ENCODE measurements around the gene TMX2.
A peak's percentile ranks its signal among the peaks of the same experiment; 100 is the strongest.
"Not testable (repeated sequence)": the region's sequence is repeated elsewhere in the genome, so short reads cannot be mapped to it uniquely, and the experiment has no call there.

Gene TMX2, protein sequence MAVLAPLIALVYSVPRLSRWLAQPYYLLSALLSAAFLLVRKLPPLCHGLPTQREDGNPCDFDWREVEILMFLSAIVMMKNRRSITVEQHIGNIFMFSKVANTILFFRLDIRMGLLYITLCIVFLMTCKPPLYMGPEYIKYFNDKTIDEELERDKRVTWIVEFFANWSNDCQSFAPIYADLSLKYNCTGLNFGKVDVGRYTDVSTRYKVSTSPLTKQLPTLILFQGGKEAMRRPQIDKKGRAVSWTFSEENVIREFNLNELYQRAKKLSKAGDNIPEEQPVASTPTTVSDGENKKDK

DNA sequence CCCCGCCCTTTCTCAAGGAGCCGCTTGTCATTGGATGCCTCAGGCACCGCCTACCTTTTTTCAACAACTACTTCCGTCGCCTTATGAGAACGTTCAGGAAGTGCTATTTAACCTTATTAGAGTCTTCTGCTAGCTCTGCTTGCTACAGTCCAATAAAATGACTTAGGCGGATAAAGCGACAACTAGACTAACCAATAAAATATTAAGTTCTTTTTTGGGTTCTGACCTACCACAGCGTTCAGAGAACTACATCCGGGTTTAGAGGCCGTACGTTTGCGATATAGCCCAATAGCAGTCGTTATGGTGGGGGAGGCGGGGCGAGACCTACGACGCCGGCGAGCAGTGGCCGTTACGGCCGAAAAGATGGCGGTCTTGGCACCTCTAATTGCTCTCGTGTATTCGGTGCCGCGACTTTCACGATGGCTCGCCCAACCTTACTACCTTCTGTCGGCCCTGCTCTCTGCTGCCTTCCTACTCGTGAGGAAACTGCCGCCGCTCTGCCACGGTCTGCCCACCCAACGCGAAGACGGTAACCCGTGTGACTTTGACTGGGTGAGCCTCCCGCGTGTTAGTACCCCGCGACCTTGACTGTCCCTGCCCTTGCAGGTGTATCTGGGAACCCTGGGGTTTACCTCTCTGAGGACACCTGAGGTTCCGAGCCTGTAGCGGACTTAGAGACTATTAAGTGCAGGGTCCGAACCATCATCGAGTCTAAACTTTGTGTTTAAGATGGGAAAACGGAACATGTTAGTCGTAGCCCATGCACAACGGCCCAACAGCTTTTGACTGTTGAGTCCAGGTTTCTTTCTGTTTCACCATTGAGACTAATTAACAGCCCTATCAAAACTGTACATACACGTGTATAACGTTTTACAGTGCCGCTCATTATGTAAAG lies at the start of gene TMX2:
Gene TMX2, plus strand, starts transcription at position 338 of the 895 bp plus-strand sequence. Its CDS starts 26 bp downstream, at position 364.
- Mint-ChIP-seq H3K9me3 (no peaks in the 10 kb centered on the region), H3K4me1 (peaks cover 40% of the 10 kb centered on the region), H3K4me3 (peak within 1 kb of the TSS; percentile 95), H3K36me3 (peaks cover 46% of the 10 kb centered on the region), H3K27ac (peak within 1 kb of the TSS; percentile 96)
- DNase-seq (ENCODE audit: low spot score in 2 of 2) (peak; percentile 66 to 92), ATAC-seq (peak; percentile 97)

DNA sequence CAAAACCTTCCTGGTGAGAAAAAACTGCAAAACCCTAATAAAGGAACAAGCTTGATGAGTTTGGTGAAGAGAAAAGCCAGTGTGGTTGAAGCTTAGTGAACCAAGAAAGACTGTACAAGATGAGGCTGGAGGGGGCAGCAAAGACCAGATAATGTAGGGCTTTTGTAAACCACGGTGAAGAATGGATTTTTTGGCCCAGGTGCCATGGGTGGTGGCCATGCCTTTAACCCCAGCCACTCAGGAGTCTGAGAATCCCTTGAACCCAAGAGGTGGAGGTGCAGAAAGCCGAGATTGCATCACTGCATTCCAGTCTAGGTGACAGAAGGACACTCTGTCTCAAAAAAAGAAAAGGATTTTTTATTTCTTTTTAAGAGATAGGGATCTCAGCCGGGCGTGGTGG lies 49.5 kb upstream of the TMX2 start:
- Mint-ChIP-seq H3K27ac (no peak overlapping the region), H3K4me1 (peaks cover 16% of the 10 kb centered on the region), H3K4me3 (no peak overlapping the region), H3K36me3 (peaks cover 62% of the 10 kb centered on the region), H3K9me3 (no peaks in the 10 kb centered on the region)
- no peak for ATAC-seq
- no peak for DNase-seq (ENCODE audit: low spot score in 2 of 2)

DNA sequence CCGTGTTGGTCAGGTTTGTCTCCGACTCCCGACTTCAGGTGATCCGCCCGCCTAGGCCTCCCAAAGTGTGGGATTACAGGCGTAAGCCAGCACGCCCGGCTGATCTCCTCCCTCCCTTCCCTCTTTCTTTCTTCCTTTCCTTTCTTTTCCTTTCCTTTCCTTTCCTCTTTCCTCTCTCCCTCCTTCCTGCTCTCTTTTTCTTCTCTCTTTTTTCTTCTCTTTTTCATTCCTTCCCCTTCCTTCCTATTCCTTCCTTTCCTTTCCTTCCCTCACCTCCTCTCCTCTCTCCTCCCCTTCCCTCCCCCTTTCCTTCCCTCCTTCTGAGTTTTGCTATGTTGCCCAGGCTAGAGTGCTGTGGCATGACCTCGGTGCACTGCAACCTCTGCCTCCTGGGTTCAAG lies 48.4 kb upstream of the TMX2 start:
- Mint-ChIP-seq H3K27ac (no peak overlapping the region), H3K4me1 (peaks cover 10% of the 10 kb centered on the region), H3K4me3 (no peak overlapping the region), H3K36me3 (peaks cover 66% of the 10 kb centered on the region), H3K9me3 (no peaks in the 10 kb centered on the region)
- ATAC-seq (no peak), DNase-seq (ENCODE audit: low spot score in 2 of 2) (no peak)

DNA sequence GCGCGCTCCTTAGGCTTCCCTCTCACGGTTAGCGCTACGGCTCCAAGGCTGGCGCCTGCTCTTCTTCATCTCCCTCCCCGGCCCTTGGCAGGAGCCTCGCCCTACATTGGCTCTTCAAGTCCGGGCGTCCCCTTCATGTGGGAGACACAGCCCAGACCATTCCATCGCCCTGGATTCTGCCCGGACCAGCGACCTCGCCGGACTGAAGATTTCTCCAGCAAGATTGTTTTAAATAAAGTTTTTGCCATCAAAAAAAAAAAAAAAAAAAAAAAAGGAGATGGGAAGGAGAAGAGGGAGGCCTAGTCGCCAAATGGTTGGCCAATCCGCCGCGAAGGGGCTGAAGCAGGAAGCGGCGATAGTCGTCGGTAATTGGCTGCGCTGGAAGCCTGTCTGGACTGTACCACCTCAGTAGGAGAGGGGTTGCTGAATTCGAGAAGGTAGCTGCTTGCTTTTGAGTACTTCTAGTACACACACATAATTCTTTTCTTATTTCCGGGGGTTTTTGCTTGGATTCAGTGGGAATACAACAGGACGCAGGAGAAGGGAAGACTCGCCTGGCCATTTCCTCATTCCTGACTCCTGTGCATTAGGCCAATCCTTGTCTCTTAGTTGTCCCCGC lies 45.2 kb upstream of the TMX2 start:
- Mint-ChIP-seq H3K4me1 (peaks cover 29% of the 10 kb centered on the region), H3K36me3 (peaks cover 52% of the 10 kb centered on the region), H3K27ac (peak overlapping the region; percentile 99), H3K9me3 (no peaks in the 10 kb centered on the region), H3K4me3 (peak overlapping the region; percentile 94)
- DNase-seq (ENCODE audit: low spot score in 2 of 2) (peak; percentile 76 to 93), ATAC-seq (peak; percentile 81)

DNA sequence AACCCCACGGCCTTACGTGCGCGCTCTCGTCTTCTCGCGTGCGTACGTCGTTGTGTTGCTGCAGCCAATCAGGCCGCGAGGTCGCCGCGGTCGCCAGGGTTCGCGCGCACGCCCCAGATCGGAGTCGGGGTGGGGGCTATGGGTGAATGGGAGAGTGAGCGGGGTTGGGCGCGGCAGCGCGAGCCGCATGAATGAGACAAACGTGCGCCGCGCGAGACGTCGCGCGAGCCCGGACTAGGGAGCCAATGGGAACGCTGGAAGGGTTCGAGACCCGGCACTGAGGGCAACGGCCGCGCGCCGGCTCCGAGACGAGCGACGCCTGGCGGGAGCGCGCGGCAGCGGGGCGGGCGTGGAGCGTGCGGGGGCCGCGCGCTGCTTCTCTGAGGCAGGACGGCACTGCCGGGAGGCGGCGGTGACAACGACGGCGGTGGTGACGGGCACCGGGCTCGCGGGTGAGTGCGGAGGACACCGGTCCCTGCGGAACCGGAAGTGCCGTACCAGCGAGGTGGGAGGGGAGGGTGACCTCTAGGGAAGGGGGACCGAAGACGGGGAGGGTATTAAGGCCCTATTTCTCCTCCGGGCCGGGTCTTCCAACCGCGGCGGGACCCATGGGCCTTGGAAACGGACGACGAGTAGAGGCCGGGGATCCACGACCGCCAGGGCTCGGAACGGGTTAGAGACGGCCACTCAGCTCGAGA lies 44.5 kb upstream of the TMX2 start, which contains the start of gene ZDHHC5:
Gene ZDHHC5, plus strand, starts transcription at position 379 of the 698 bp plus-strand sequence. CDS start 4,977 bp downstream, outside the sequence.
- Mint-ChIP-seq H3K4me1 (peaks cover 33% of the 10 kb centered on the region), H3K9me3 (no peaks in the 10 kb centered on the region)

DNA sequence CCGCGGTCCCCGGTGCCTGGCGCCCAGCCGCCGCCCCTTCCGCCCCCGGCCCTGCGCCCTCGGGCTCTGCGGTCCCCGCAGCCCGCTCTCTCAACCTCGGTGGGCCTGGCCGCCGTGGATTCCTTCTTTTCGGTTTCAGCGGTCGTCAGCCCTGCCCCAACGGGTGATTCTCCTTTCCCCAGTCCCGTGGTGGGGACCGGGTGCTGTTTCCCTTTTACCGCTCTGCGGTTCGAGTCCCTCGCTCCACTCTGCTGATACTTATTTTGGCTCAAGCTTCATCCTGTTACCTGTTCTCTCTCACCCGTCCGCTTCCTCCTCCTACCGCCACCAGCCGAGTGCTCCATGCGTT lies 44.0 kb upstream of the TMX2 start:
- H3K27ac Mint-ChIP-seq, result peak overlapping the region; percentile 99
- H3K4me1 Mint-ChIP-seq, result peaks cover 38% of the 10 kb centered on the region
- DNase-seq (ENCODE audit: low spot score in 2 of 2) (no peak), ATAC-seq (peak; percentile 6)
- H3K9me3 Mint-ChIP-seq, result no peaks in the 10 kb centered on the region
- H3K4me3 Mint-ChIP-seq, result peak overlapping the region; percentile 94
- peaks cover 56% of the 10 kb centered on the region for H3K36me3 Mint-ChIP-seq

More for the DNA sequence above, 44.5 kb upstream of the TMX2 start, which contains the start of gene ZDHHC5:
- ATAC-seq, result peak; percentile 92
- Mint-ChIP-seq H3K4me3 (peak within 1 kb of the TSS; percentile 94), H3K36me3 (peaks cover 52% of the 10 kb centered on the region), H3K27ac (peak within 1 kb of the TSS; percentile 99)
- peak; percentile 93 to 99 for DNase-seq (ENCODE audit: low spot score in 2 of 2)

DNA sequence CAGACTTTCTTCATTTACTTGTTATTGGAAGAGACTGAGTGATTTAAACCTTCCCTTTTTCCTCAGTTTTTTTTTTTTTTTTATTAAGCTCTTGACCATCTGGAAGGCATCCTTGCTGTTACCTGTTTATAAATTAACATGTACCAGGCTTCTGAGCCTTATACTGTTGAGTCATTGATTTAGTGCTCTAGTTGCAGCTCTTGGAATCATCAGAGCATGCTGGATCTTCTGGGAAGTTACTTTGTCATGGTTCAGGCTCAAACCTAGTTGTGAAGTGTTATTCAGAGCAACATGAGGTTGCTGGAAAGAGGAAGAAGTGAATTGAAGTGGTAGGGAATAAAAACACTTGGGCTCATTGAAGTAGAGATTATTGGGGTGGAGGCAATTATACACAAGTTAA lies 38.1 kb upstream of the TMX2 start:
- Mint-ChIP-seq H3K27ac (peak overlapping the region; percentile 35), H3K4me3 (no peak overlapping the region), H3K9me3 (no peaks in the 10 kb centered on the region), H3K36me3 (peaks cover 83% of the 10 kb centered on the region), H3K4me1 (peaks cover 56% of the 10 kb centered on the region)
- ATAC-seq (no peak), DNase-seq (ENCODE audit: low spot score in 2 of 2) (no peak)

DNA sequence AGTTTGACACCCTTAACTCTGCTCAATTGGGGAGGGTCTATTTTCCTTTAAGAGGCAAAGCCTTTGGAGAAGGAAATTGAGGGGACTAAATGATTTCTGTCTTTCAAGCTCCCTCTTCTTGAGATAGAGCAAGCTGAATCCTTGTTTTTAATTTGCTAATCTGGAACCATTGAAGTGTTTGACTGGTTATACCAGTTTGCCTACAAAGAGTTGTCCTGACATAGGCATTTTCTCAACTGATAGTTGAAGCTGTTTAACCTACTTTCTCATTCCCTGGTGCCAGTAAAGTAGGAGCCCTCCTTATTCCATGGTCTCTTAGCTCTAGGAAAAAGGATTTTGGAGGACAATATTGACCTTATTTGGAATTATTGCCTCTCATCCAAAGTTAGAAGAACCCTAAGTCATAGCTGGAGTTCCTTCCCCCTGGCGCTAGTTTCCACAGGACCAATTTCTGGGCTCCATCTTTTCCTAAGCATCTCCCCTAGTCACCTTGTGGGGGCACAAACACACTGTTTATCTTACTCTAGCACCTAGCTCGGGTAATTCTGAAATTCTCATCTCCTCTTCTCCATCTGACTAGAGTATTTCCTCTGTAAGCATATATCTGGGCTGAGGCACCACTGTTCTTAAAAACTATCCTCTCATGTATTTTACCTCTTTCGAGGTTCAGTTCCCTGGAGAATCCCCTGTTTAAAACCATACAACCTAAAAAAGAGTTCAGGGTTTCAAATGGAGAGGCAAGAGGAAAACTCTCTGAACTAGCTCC lies 37.0 kb upstream of the TMX2 start:
- DNase-seq (ENCODE audit: low spot score in 2 of 2), result no peak
- no peak overlapping the region for H3K4me3 Mint-ChIP-seq
- peak; percentile 55 for ATAC-seq
- H3K4me1 Mint-ChIP-seq, result peaks cover 57% of the 10 kb centered on the region
- H3K36me3 Mint-ChIP-seq, result peaks cover 83% of the 10 kb centered on the region
- H3K9me3 Mint-ChIP-seq, result no peaks in the 10 kb centered on the region
- peak overlapping the region; percentile 35 for H3K27ac Mint-ChIP-seq

DNA sequence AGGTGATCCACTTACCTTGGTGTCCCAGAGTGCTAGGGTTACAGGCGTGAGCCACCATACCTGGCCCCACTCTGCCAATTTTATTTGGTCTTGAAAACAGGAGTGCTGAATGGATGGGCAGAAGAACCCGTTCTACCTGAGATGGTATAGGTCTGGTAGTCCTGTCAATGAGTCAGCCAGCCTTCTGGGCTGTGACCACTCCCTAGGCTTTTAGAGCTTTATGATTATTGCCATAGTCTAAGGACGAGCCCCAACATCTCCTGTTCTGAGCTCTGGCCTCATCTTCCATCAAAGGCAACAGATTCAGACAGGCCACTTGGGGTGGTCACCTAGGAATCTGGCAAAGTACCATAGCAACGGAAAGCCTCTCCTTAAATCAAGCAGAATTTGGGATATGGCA lies 33.0 kb upstream of the TMX2 start:
- Mint-ChIP-seq H3K36me3 (peaks cover 87% of the 10 kb centered on the region), H3K4me1 (peaks cover 52% of the 10 kb centered on the region), H3K9me3 (no peaks in the 10 kb centered on the region), H3K27ac (no peak overlapping the region), H3K4me3 (no peak overlapping the region)
- ATAC-seq (no peak), DNase-seq (ENCODE audit: low spot score in 2 of 2) (no peak)

DNA sequence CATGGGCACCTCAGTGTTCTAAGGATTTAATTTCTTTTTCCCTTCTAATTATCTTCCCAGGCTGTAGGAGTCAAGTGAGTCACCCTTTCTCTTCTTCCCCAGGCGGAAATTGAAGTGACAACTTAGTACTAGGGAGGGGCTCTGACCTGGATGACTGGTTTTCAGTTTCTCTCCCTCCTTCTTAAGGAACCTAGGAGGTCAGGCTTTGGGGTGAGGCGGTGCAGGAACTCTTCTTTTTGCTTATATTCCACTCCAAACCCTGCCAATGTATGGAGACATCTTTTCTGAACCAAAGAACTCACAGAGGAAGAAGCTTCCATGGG lies 31.9 kb upstream of the TMX2 start:
- Mint-ChIP-seq H3K4me1 (peaks cover 46% of the 10 kb centered on the region), H3K4me3 (peak overlapping the region; percentile 12), H3K36me3 (peaks cover 87% of the 10 kb centered on the region), H3K27ac (peak overlapping the region; percentile 78), H3K9me3 (no peaks in the 10 kb centered on the region)
- ATAC-seq (peak; percentile 74), DNase-seq (ENCODE audit: low spot score in 2 of 2) (no peak)

DNA sequence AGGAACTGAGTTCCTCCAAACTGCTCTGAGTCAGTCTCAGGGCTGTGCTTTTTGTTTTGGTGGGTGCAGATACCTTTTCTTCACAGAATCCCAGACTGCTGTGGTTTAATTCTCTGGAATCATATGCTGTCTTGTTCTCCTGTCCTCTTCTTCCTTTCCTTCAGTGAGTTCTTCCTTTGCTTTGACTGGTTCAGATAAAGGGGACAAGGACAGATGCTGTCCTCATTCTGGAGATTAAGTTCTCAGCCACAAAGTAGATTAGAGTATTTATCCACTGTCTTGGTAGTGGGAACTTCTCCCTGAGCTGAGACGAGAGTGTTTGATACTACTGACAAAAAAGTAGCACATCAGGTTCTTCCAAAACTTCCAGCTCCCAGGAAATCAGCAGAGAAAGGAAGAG lies 31.2 kb upstream of the TMX2 start:
- Mint-ChIP-seq H3K9me3 (no peaks in the 10 kb centered on the region), H3K36me3 (peaks cover 87% of the 10 kb centered on the region), H3K4me1 (peaks cover 40% of the 10 kb centered on the region), H3K4me3 (no peak overlapping the region), H3K27ac (peak overlapping the region; percentile 78)
- DNase-seq (ENCODE audit: low spot score in 2 of 2) (no peak), ATAC-seq (no peak)

DNA sequence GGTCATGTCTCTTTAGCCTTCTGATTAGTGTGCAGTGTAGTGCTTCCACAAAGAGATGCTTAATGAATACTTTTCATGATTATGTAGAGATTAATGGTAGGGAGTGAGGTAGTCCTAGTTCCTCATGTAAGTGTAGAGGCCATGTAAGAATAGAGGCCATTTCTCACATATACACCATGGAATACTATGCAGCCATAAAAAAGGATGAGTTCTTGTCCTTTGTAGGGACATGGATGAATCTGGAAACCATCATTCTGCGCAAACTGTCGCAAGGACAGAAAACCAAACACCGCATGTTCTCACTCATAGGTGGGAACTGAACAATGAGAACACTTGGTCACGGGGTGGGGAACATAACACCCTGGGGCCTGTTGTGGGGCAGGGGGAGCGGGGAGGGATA lies 21.9 kb upstream of the TMX2 start:
- not testable (repeated sequence) for H3K4me3 Mint-ChIP-seq; DNase-seq (ENCODE audit: low spot score in 2 of 2); H3K4me1 Mint-ChIP-seq; ATAC-seq; H3K9me3 Mint-ChIP-seq; H3K27ac Mint-ChIP-seq
- peaks cover 100% of the 10 kb centered on the region for H3K36me3 Mint-ChIP-seq

DNA sequence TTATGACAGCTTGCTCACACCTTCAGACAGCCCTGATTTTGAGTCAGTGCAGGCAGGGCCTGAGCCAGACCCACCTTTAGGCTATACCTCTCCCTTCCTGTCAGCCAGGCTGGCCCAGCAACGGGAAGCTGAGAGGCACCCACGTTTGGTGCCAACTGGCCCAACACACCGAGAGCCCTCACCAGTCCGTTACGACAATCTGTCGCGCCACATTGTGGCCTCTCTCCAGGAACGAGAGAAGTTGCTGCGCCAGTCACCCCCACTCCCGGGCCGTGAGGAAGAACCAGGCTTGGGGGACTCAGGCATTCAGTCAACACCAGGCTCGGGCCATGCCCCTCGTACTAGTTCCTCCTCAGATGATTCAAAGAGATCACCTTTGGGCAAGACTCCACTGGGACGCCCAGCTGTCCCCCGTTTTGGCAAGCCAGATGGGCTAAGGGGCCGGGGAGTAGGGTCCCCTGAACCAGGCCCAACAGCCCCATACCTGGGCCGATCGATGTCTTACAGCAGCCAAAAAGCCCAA lies 13.5 kb upstream of the TMX2 start:
- Mint-ChIP-seq H3K4me3 (no peak overlapping the region), H3K9me3 (no peaks in the 10 kb centered on the region), H3K27ac (peak overlapping the region; percentile 78), H3K4me1 (no peaks in the 10 kb centered on the region), H3K36me3 (peaks cover 100% of the 10 kb centered on the region)
- DNase-seq (ENCODE audit: low spot score in 2 of 2) (no peak), ATAC-seq (peak; percentile 24)

DNA sequence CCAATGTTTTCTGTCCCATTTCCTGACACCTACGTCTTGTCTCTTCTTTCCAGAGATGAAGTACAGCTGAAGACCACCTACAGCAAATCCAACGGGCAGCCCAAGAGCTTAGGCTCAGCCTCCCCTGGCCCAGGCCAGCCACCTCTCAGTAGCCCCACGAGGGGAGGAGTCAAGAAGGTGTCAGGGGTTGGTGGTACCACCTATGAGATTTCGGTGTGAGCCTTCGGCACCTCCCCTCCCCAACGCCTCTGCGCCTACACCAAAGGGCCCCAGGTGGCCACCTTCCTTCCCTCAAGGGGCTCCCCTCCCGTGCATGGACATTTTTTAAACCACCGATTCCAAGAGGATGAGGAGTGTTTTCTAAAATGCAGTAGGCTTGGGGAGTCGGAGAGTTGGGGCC lies 12.6 kb upstream of the TMX2 start:
- Mint-ChIP-seq H3K9me3 (no peaks in the 10 kb centered on the region), H3K27ac (peak overlapping the region; percentile 78)

More for the DNA sequence above, 12.6 kb upstream of the TMX2 start:
- Mint-ChIP-seq H3K36me3 (peaks cover 100% of the 10 kb centered on the region), H3K4me1 (no peaks in the 10 kb centered on the region), H3K4me3 (no peak overlapping the region)
- DNase-seq (ENCODE audit: low spot score in 2 of 2), result no peak
- ATAC-seq, result no peak

Measured in stimulated activated effector memory CD8-positive, alpha-beta T cell treated with anti-CD3 and anti-CD28 coated beads, Interleukin-12 subunit alpha, Interleukin-12 subunit beta, amount 100 ng/mL, for 72 hours (primary cell).